GM21360 (cell line): ENCODE measurements around the gene MAP2K3.
A peak's percentile ranks its signal among the peaks of the same experiment; 100 is the strongest.

Experiments
- ATAC-seq: cut with Tn5 transposase; IDR thresholded peaks from one replicate; pipeline ENCODE4 v1.9.1; 2021; ENCODE audit warnings: mild to moderate bottlenecking, moderate library complexity; ENCODE audit not compliant: unreplicated experiment

MAP2K3 gene

GRCh38 chr17:21284319-21285163 lies at the start of gene MAP2K3:
MAP2K3 (plus strand) TSS chr17:21284711; CDS start chr17:21284921, 210 bp downstream.
- ATAC-seq = peak; percentile 72

DNA sequence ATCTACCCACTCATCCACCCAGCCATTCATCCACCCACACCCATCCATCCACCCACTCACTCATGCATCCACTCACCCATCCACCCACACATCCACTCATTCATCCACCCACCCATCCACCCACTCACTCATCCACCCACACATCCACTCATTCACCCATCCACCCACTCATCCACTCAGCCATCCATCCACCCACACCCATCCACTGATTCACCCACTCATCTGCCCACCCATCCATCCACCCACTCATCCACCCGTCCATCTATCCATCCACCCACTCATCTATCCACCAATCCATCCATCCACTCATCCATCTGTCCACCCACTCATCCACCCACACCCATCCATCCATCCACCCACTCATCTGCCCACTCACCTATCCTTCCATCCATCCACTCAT lies 48.6 kb upstream of the MAP2K3 start:
- no peak for ATAC-seq

DNA sequence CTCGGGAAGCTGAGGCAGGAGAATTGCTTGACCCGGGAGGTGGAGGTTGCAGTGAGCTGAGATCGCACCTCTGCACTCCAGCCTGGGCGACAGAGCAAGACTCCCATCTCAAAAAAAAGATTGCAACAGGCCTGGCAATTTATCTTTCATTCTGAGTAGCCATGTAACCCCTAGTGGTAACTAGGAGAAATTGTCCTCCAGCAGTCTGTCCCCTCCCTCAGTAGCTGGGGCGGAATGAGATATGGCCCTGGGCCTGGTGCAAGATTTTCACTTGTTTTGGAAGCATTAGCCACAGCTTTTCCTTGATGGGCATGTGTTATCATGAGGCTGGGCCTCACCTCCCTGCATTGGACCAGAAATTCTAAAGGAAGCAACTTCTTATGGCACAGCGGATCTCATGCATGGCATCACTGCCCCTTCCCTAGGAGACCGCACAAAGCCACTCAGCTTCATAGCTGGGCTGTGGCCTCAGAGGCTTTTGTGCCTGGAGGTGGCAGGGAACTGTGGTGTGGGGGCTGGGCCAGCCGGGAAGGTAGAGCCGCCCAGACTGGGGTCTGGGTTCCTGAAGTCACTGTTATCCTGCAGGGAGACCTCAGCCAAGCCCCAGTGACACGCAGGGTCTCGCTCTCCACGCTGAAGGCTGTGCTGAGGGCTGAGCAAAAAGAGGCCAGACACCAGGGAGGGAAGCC lies 44.7 kb upstream of the MAP2K3 start:
- ATAC-seq = no peak

DNA sequence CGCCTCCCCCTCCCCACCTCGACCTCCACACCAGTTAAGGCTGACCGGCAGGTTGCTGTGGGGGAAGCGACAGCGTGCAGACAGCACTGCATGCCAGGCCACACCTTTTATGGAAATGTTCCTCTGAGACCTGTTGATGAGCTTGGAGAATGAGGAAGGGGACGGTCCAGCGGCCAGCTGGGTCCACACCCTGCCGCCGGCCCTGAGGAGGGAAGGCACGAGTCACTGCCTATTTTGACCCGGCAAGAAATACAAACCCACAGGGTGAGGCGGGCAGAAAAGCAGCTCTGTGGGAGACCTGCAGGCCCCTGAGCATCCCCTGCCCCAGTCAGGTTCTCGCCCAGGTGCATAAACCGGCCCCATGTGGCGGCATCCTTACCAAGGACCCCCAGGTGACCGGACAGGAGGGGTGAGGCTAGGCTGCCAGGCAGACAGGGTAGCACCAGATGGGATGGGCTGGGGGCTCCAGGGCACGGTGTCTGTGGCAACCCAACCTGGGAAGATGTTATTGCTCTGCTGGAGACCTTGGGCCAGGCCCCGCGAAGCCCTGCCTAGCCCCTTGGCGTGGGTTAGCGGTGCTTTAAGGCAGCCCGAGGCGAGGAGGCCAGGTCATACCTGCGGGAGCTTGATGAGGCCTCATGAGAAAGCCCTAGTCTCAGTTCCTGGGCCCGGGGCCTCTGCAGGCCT lies 44.0 kb upstream of the MAP2K3 start:
- no peak for ATAC-seq

GRCh38 chr17:21241564-21241963 lies 42.9 kb upstream of the MAP2K3 start:
- no peak for ATAC-seq

- ATAC-seq = no peak
Observed at GRCh38 chr17:21242026-21242697, 42.3 kb upstream of the MAP2K3 start.

DNA sequence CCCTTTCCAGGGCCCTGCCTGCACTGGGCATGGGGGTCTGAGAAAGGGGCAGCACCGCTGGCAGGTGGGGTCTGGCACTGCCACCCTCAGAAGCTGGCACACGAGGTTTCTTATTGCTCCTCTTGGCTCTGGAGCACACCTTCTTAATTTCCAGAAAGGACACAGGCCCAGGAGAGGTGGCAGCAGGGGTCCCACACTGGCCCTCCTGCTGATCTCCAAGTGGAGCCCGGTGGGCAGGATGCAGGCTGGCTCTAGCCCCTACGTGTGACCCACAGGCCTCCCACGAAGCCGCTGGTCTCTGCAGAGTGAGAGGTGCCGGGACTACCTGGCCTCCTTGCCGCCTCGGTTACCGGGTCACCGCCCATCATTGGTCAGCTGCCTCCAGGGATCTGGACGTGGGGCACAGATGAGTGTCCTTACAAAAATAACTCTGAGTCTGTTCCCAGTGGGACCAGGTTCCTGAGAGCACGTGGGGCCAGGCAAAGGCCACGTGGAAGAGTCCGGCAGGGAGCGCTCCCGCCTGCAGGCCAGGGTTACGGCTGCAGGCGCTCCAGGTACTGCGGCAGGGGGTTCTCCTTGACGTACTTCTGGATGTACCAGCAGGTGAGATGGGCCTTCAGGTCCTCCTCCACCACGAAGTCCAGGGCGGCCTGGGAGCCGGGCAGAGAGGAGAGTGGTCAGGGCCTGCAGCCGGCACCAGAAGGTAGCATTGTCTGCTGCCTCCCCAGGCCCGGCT lies 41.6 kb upstream of the MAP2K3 start:
- ATAC-seq = no peak

GRCh38 chr17:21243516-21244303 lies 40.8 kb upstream of the MAP2K3 start:
- ATAC-seq = no peak

DNA sequence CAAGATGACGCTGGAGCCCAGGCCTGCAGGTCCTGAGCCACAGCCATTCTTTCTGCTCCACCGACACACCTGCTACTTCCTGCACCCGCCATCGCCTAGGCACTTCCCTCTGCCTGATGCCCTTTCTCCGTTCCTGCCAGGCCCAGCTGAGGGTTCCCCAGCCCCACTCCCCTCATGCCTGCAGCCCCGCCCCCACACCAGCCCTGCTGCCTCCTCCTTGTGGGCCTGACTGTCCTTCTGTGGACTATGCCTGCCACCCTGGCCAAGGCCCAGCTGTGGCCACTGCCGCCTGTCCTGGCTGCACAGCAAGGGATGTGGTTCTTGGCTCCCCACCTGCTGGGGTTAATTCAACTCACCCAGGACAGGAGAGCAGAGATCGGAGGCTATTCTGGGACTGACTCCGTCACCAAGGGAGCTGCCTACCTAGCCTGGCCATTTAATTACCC lies 38.8 kb upstream of the MAP2K3 start:
- ATAC-seq = no peak

DNA sequence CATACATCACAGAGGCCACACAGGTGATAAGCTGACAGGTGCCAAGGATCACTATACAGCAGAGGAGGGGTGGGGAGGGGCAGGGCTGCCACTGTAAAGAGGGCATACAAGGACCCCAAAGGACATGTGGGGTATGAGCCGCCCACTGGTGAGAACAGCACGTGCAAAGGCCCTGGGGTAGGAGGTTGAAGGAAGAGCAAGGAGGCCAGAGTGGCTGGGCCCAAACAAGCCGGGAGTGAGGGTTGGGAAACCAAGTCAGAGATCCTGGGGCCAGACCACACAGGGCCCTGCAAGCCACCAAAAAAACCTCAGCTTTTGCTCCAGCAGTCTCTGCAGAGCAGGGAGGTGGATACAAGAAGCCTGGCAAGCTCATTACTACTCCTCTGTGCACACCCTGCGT lies 37.8 kb upstream of the MAP2K3 start:
- ATAC-seq = no peak

GRCh38 chr17:21247552-21248258 lies 36.8 kb upstream of the MAP2K3 start:
- ATAC-seq = no peak

- ATAC-seq = no peak
Observed at GRCh38 chr17:21248500-21248899, 36.0 kb upstream of the MAP2K3 start.

DNA sequence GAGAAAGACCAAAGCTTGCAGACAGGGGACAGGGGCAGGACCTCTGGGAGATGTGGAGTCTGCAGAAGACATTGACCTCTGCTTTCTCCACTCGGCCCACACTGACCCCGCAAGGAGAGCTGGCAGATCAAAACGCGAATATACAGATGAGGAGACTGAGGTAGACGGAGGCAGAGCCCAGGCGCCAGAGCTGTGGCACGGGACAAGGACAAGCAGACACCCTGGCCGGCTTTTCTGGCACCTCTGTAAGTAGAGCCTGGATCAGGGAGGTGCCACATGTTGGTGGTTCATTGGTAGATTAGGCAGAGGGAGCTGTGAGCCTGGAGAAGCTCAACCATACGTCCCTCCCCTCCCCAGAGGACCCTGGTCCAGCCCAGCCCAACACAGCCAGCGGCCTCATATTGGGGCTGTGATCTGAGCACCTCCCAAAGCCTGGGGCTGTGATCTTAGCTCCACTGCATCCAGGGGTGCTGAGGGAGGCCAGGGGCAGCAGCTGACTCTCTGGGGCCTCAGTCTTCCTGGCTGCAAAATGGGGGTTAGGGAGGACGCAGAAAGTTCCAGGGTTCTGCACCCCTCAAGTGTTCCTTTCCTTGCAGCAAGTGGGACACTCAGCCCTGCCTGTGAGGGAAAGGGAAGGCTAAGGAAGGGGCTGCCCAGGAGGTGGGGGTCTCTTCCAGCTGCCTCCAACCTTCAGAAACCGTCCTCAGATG lies 35.3 kb upstream of the MAP2K3 start:
- no peak for ATAC-seq

DNA sequence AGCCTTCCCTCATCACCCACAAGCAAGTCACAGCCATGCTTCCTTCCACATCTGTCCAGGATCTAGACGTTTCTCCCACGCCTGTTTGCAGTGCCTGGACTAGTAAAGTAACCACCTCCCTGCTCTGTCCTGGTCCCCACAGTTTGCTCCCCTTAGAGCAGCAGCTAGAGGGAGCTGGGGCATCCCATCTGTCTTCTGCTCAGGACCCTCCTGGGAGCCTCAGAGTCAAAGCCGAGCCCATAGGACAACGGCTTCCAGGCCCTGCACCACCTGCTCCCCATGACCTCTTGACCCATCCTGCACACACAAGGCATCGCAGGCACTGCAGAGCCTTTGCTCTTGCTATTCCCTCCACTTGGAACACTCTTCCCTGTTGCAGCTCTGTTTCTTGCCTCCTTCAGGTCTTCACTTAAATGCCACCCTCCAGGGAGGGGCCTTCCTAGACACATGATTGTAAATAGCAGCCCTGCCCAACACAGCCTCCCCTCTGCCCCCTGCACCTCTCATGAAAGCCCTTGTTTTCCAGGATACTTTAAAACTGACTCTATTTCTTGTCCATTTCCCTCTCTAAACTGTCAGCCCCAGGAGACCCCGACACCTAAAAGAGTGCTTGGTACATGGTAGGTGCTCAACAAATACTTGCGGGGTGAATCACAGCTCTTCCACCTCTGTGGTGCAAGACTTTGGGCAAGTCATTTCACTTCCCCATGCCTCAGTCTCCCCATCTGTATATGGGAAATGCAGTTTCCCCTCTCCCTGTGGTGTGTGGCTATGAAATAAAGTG lies 34.4 kb upstream of the MAP2K3 start:
- ATAC-seq = no peak

DNA sequence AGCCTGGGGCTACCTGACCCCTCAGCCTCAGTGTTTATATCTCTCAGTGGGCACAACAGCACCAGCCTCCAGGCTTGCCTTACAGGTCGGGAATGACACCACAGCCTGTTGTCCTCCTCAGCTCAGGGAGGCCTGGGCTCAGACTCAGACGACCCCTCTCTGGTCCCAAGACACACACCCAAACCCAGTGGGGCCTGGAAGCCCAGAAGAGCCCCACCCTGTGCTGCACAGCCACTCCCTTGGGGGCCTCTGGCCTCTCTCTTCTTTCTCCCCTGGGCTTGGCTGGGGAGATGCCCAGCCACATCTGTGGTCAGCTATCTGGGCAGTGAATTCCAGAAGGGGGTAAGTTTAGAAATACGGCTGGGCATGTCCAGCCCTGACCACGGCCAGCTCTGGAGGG lies 33.7 kb upstream of the MAP2K3 start:
- ATAC-seq = no peak

GRCh38 chr17:21251337-21252010 lies 33.0 kb upstream of the MAP2K3 start:
- ATAC-seq = no peak

DNA sequence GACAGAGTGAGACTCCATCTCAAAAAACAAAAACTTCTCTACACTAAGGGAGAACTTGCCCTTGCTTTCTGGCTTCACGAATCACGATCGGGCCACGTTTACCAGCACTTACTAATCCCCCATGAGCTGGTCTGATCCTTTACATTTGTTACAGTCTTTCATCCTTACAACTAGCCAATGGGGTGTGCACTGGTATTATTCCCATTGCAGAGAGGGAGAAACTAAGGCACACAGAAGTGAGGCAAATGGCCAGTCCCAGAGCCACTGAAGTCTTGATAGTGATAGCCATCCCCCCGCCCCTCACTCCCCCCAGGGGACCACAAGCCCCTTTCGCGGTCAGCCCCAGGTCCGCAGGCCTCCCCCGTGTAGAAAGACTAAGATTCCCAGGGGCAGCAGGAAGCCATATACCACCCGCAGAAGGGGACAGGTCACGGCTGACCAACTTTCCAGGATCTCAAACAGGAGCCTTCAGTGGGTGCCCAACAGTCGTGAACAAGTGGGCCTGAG lies 32.2 kb upstream of the MAP2K3 start:
- ATAC-seq = no peak
